Peyer's patch (tissue), 4 donors: ENCODE results near the gene TMEM178B.
"Not testable (repeated sequence)": the region's sequence is repeated elsewhere in the genome, so short reads cannot be mapped to it uniquely, and the experiment has no call there.

Experiments
- CTCF ChIP-seq, 6 experiments: fragments of 450-650 bp in 4 of 6; fragments of 200-600 bp in 2 of 6; sonication (generic) in 1 of 6; IDR thresholded peaks; one replicate each; pipeline ENCODE4 v1.5.1; 2017 to 2019; ENCODE audit warnings: antibody characterized with exemption in 6 of 6, mild to moderate bottlenecking in 3 of 6, moderate library complexity in 1 of 6
- POLR2A ChIP-seq, 2 donors: fragments of 450-650 bp; IDR thresholded peaks; one replicate each; pipeline ENCODE4 v1.5.1; 2017; ENCODE audit warnings: antibody characterized with exemption in 2 of 2, mild to moderate bottlenecking in 2 of 2, moderate library complexity in 2 of 2

- TF ChIP-seq CTCF, POLR2A (IDR thresholded peaks at IDR 0.05): not testable (repeated sequence)
Measured at GRCh38 chr7:141383356-141383755, 309.5 kb downstream of the TMEM178B start.
